Vagina (tissue), 2 donors: ENCODE data around the gene PAPOLB. TPM values are rescaled to one million over a fixed set of nuclear protein-coding genes. Genes with fewer than 3 reads are reported as not detected.

ENCODE experiments used
- DNase-seq, 2 donors: peaks; one replicate each; pipeline ENCODE4 v3.0.0-alpha.2; 2017; ENCODE audit errors: extremely low spot score in 2 of 2
- H3K27ac ChIP-seq: fragments of 200-600 bp; sonication (generic); one replicate; pipeline ENCODE4 v1.5.1; 2019
- H3K27me3 ChIP-seq: fragments of 200-600 bp; sonication (generic); one replicate; pipeline ENCODE4 v1.5.1; 2019
- H3K36me3 ChIP-seq, 2 donors: fragments of 200-600 bp; sonication (generic); one replicate each; pipeline ENCODE4 v1.5.1; 2017 to 2019
- H3K4me1 ChIP-seq: fragments of 200-600 bp; sonication (generic); one replicate; pipeline ENCODE4 v1.5.1; 2019
- H3K4me3 ChIP-seq, 2 donors: fragments of 200-600 bp; sonication (generic); 1 replicate in 1 of 2; 2 replicates in 1 of 2; pipeline ENCODE4 v1.5.1; 2016 to 2019
- H3K9me3 ChIP-seq: fragments of 200-600 bp; sonication (generic); one replicate; pipeline ENCODE4 v1.5.1; 2019
- CTCF ChIP-seq, 3 experiments: fragments of 450-650 bp in 2 of 3; fragments of 200-600 bp in 1 of 3; sonication (generic) in 1 of 3; IDR thresholded peaks; one replicate each; pipeline ENCODE4 v1.5.1; 2017 to 2019; ENCODE audit warnings: antibody characterized with exemption in 3 of 3, mild to moderate bottlenecking in 2 of 3, moderate library complexity in 2 of 3
- POLR2A ChIP-seq, 2 donors: fragments of 450-650 bp; IDR thresholded peaks; one replicate each; pipeline ENCODE4 v1.6.1; 2017; ENCODE audit warnings: antibody characterized with exemption in 2 of 2, mild to moderate bottlenecking in 2 of 2, moderate library complexity in 2 of 2
- POLR2AphosphoS5 ChIP-seq, 2 donors: sonication (generic); formaldehyde crosslinking; IDR thresholded peaks; one replicate each; pipeline ENCODE4 v1.9.0; 2017; ENCODE audit warnings: antibody characterized with exemption in 2 of 2, mild to moderate bottlenecking in 2 of 2, low read depth in 1 of 2; ENCODE audit not compliant: insufficient read depth in 1 of 2
- intact Hi-C: fragments of 100-400 bp; cut with DNase I; formaldehyde crosslinking; loops from one replicate; pipeline ENCODE4 v1.15.1; 2023
- total RNA-seq: library from RNA; depleted of rRNA; stranded (reverse); fragments of >200 nt; gene quantifications from one replicate; pipeline ENCODE4 v1.2.3, GENCODE V29; 2016

PAPOLB gene
- not detected for total RNA-seq

- Histone ChIP-seq H3K36me3 (no peaks in the 10 kb centered on the region), H3K4me1 (peaks cover 9% of the 10 kb centered on the region), H3K9me3 (no peaks in the 10 kb centered on the region), H3K4me3 (peak within 1 kb of the TSS; percentile 34 to 47), H3K27ac (no peak within 1 kb of the TSS), H3K27me3 (peaks cover 4% of the 10 kb centered on the region)
- TF ChIP-seq POLR2A (IDR thresholded peaks at IDR 0.05) (no peak), POLR2AphosphoS5 (IDR thresholded peaks at IDR 0.05; ENCODE audit: insufficient read depth in 1 of 2, low read depth in 1 of 2) (no peak), CTCF (IDR thresholded peaks at IDR 0.05) (no peak)
- intact Hi-C loops: no loop called here
- DNase-seq: no peak
These were observed at the start of gene PAPOLB for GRCh38 chr7:4861673-4862072. Gene PAPOLB, minus strand, starts transcription at chr7:4862030. Its CDS starts 220 bp downstream, at chr7:4861810.

GRCh38 chr7:4911111-4911828, 49.4 kb upstream of the PAPOLB start:
- TF ChIP-seq POLR2A (IDR thresholded peaks at IDR 0.05): no peak
- no peak for TF ChIP-seq CTCF (IDR thresholded peaks at IDR 0.05)
- TF ChIP-seq POLR2AphosphoS5 (IDR thresholded peaks at IDR 0.05; ENCODE audit: insufficient read depth in 1 of 2, low read depth in 1 of 2): no peak

GRCh38 chr7:4906682-4907081, 44.9 kb upstream of the PAPOLB start:
- no peaks in the 10 kb centered on the region for H3K27me3 ChIP-seq
- no peaks in the 10 kb centered on the region for H3K4me1 ChIP-seq
- no peak for DNase-seq
- intact Hi-C loops: no loop called here
- H3K36me3 ChIP-seq: no peaks in the 10 kb centered on the region
- TF ChIP-seq POLR2AphosphoS5 (IDR thresholded peaks at IDR 0.05; ENCODE audit: insufficient read depth in 1 of 2, low read depth in 1 of 2): no peak
- no peak for TF ChIP-seq CTCF (IDR thresholded peaks at IDR 0.05)
- no peak for TF ChIP-seq POLR2A (IDR thresholded peaks at IDR 0.05)
- no peak overlapping the region for H3K27ac ChIP-seq
- H3K4me3 ChIP-seq: no peak overlapping the region
- H3K9me3 ChIP-seq: no peaks in the 10 kb centered on the region

More at GRCh38 chr7:4911111-4911828, 49.4 kb upstream of the PAPOLB start:
- Histone ChIP-seq H3K4me3 (no peak overlapping the region), H3K36me3 (no peaks in the 10 kb centered on the region), H3K9me3 (no peaks in the 10 kb centered on the region), H3K27ac (no peak overlapping the region), H3K27me3 (no peaks in the 10 kb centered on the region), H3K4me1 (no peaks in the 10 kb centered on the region)
- DNase-seq: no peak
- intact Hi-C loops: no loop called here

- Histone ChIP-seq H3K4me1 (no peaks in the 10 kb centered on the region), H3K4me3 (no peak overlapping the region), H3K9me3 (no peaks in the 10 kb centered on the region), H3K36me3 (no peaks in the 10 kb centered on the region), H3K27ac (no peak overlapping the region), H3K27me3 (no peaks in the 10 kb centered on the region)
- intact Hi-C loops: no loop called here
- TF ChIP-seq POLR2A (IDR thresholded peaks at IDR 0.05) (no peak), CTCF (IDR thresholded peaks at IDR 0.05) (no peak), POLR2AphosphoS5 (IDR thresholded peaks at IDR 0.05; ENCODE audit: insufficient read depth in 1 of 2, low read depth in 1 of 2) (no peak)
- no peak for DNase-seq
These were observed 43.3 kb upstream of the PAPOLB start for GRCh38 chr7:4905171-4905570.

- TF ChIP-seq CTCF (IDR thresholded peaks at IDR 0.05) (no peak), POLR2AphosphoS5 (IDR thresholded peaks at IDR 0.05; ENCODE audit: insufficient read depth in 1 of 2, low read depth in 1 of 2) (no peak), POLR2A (IDR thresholded peaks at IDR 0.05) (no peak)
- no peaks in the 10 kb centered on the region for H3K4me1 ChIP-seq
- no peaks in the 10 kb centered on the region for H3K27me3 ChIP-seq
- no peaks in the 10 kb centered on the region for H3K9me3 ChIP-seq
- no peak overlapping the region for H3K27ac ChIP-seq
- no peaks in the 10 kb centered on the region for H3K36me3 ChIP-seq
- DNase-seq: no peak
- intact Hi-C loops: no loop called here
- H3K4me3 ChIP-seq: no peak overlapping the region
These were observed 42.5 kb upstream of the PAPOLB start for GRCh38 chr7:4904346-4904745.
